ENCODE data around the gene ERICH4.

GRCh38 chr19:41424335-41425173 is 18.4 kb upstream of the ERICH4 start:
- TF ChIP-seq POLR2A (IDR thresholded peaks at IDR 0.05): no peak
- no peak for TF ChIP-seq CTCF (IDR thresholded peaks at IDR 0.05)
